ENCODE results near the gene NOS3. TPM values are rescaled to one million over a fixed set of nuclear protein-coding genes. Genes with fewer than 3 reads are reported as not detected.

NOS3 gene
- total RNA-seq, 1 donor from 2014 or later: 1.8 TPM

GRCh38 chr7:150964593-150965111 is 26.2 kb upstream of the NOS3 start:
- H3K9me3 Mint-ChIP-seq (ENCODE audit: unreplicated experiment): no peaks in the 10 kb centered on the region
- TF ChIP-seq EZH2 (IDR thresholded peaks at IDR 0.05; ENCODE audit: insufficient read depth, low read length) (no peak), CTCF (IDR thresholded peaks at IDR 0.05; ENCODE audit: insufficient read depth, low read depth, low read length) (no peak)
- H3K4me1 Mint-ChIP-seq (ENCODE audit: low read depth, unreplicated experiment): peaks cover 15% of the 10 kb centered on the region
- FAIRE-seq: no peak
- DNase-seq (ENCODE audit: low read depth): no peak
- H3K36me3 ChIP-seq (ENCODE audit: insufficient read depth, low read length): no peaks in the 10 kb centered on the region
- peaks cover 35% of the 10 kb centered on the region for H3K27me3 ChIP-seq (ENCODE audit: insufficient read depth, low read length)
- no peak overlapping the region for H3K4me2 ChIP-seq (ENCODE audit: low read length)
- H3K9me3 ChIP-seq (ENCODE audit: insufficient read depth, low read depth, low read length): no peaks in the 10 kb centered on the region
- H3K4me1 ChIP-seq (ENCODE audit: insufficient read depth, low read length): no peaks in the 10 kb centered on the region
- no peaks in the 10 kb centered on the region for H4K20me1 ChIP-seq (ENCODE audit: insufficient read depth, low read length)
- H3K9ac ChIP-seq (ENCODE audit: low read length): no peak overlapping the region
- peaks cover 7% of the 10 kb centered on the region for H3K27me3 Mint-ChIP-seq (ENCODE audit: low read depth, unreplicated experiment)
- H3K79me2 ChIP-seq (ENCODE audit: insufficient read depth, low read length): no peaks in the 10 kb centered on the region
- no peak overlapping the region for H3K27ac ChIP-seq (ENCODE audit: low read depth, low read length)
- H3K4me3 ChIP-seq (ENCODE audit: insufficient read depth, low read depth, low read length): no peak overlapping the region
- H2AFZ ChIP-seq (ENCODE audit: low read depth, low read length): no peak overlapping the region
- H3K27ac Mint-ChIP-seq (ENCODE audit: unreplicated experiment): no peak overlapping the region
- peaks cover 1% of the 10 kb centered on the region for H3K36me3 Mint-ChIP-seq (ENCODE audit: low read depth, unreplicated experiment)
- no peak overlapping the region for H3K4me3 Mint-ChIP-seq (ENCODE audit: unreplicated experiment)

DNA sequence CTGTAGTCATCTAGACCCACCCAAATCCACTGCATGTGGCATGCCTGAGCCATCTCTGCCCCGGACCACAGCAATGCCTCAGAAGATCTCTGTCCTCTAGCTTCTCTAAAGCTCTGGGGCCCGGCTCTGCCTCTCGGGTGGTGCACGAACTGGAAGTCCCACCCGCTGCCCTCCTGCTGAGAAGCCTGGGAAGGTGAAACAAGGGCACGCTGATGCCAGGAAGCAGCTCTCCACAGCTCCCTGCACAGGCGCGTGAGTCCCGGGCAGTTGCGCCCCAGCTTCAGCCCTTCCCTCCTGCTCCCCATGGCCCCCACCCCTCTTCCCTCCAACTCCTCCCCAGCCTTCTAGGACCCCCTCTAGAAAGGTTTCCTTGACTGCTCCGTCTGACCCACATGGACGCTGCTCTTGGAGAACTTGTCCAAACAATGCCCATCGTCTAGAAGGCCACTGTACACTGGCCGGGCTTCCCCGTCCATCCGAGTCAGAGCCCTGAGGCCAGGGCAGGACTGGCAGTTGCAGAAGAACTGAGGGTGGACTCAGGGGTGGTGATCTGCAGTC is 25.5 kb upstream of the NOS3 start:
- Mint-ChIP-seq H3K27me3 (ENCODE audit: low read depth, unreplicated experiment) (peaks cover 5% of the 10 kb centered on the region), H3K4me1 (ENCODE audit: low read depth, unreplicated experiment) (peaks cover 15% of the 10 kb centered on the region), H3K9me3 (ENCODE audit: unreplicated experiment) (no peaks in the 10 kb centered on the region), H3K36me3 (ENCODE audit: low read depth, unreplicated experiment) (peaks cover 3% of the 10 kb centered on the region), H3K4me3 (ENCODE audit: unreplicated experiment) (no peak overlapping the region), H3K27ac (ENCODE audit: unreplicated experiment) (no peak overlapping the region)
- no peaks in the 10 kb centered on the region for H3K4me1 ChIP-seq (ENCODE audit: insufficient read depth, low read length)
- no peaks in the 10 kb centered on the region for H3K79me2 ChIP-seq (ENCODE audit: insufficient read depth, low read length)
- H3K36me3 ChIP-seq (ENCODE audit: insufficient read depth, low read length): no peaks in the 10 kb centered on the region
- H3K9ac ChIP-seq (ENCODE audit: low read length): no peak overlapping the region
- H4K20me1 ChIP-seq (ENCODE audit: insufficient read depth, low read length): no peaks in the 10 kb centered on the region
- DNase-seq (ENCODE audit: low read depth) (no peak), FAIRE-seq (no peak)
- no peak overlapping the region for H3K27ac ChIP-seq (ENCODE audit: low read depth, low read length)
- no peaks in the 10 kb centered on the region for H3K9me3 ChIP-seq (ENCODE audit: insufficient read depth, low read depth, low read length)
- H3K4me3 ChIP-seq (ENCODE audit: insufficient read depth, low read depth, low read length): no peak overlapping the region
- TF ChIP-seq CTCF (IDR thresholded peaks at IDR 0.05; ENCODE audit: insufficient read depth, low read depth, low read length): no peak
- no peak for TF ChIP-seq EZH2 (IDR thresholded peaks at IDR 0.05; ENCODE audit: insufficient read depth, low read length)
- H2AFZ ChIP-seq (ENCODE audit: low read depth, low read length): no peak overlapping the region
- H3K27me3 ChIP-seq (ENCODE audit: insufficient read depth, low read length): peaks cover 39% of the 10 kb centered on the region
- no peak overlapping the region for H3K4me2 ChIP-seq (ENCODE audit: low read length)

GRCh38 chr7:150966002-150966401 is 24.8 kb upstream of the NOS3 start:
- Histone ChIP-seq H3K79me2 (ENCODE audit: insufficient read depth, low read length) (no peaks in the 10 kb centered on the region), H2AFZ (ENCODE audit: low read depth, low read length) (no peak overlapping the region), H3K36me3 (ENCODE audit: insufficient read depth, low read length) (no peaks in the 10 kb centered on the region), H3K9ac (ENCODE audit: low read length) (no peak overlapping the region), H3K9me3 (ENCODE audit: insufficient read depth, low read depth, low read length) (no peaks in the 10 kb centered on the region), H3K27ac (ENCODE audit: low read depth, low read length) (no peak overlapping the region), H3K4me2 (ENCODE audit: low read length) (no peak overlapping the region), H3K4me1 (ENCODE audit: insufficient read depth, low read length) (no peaks in the 10 kb centered on the region), H4K20me1 (ENCODE audit: insufficient read depth, low read length) (no peaks in the 10 kb centered on the region), H3K27me3 (ENCODE audit: insufficient read depth, low read length) (peaks cover 40% of the 10 kb centered on the region), H3K4me3 (ENCODE audit: insufficient read depth, low read depth, low read length) (no peak overlapping the region)
- Mint-ChIP-seq H3K9me3 (ENCODE audit: unreplicated experiment) (no peaks in the 10 kb centered on the region), H3K27me3 (ENCODE audit: low read depth, unreplicated experiment) (peaks cover 7% of the 10 kb centered on the region), H3K4me1 (ENCODE audit: low read depth, unreplicated experiment) (peaks cover 15% of the 10 kb centered on the region), H3K27ac (ENCODE audit: unreplicated experiment) (no peak overlapping the region), H3K36me3 (ENCODE audit: low read depth, unreplicated experiment) (peaks cover 3% of the 10 kb centered on the region), H3K4me3 (ENCODE audit: unreplicated experiment) (no peak overlapping the region)
- TF ChIP-seq CTCF (IDR thresholded peaks at IDR 0.05; ENCODE audit: insufficient read depth, low read depth, low read length) (no peak), EZH2 (IDR thresholded peaks at IDR 0.05; ENCODE audit: insufficient read depth, low read length) (no peak)
- FAIRE-seq (no peak), DNase-seq (ENCODE audit: low read depth) (no peak)

Measured in astrocyte (in vitro differentiated cells and primary cell).